ENCODE results near the gene VPS13A. TPM values are rescaled to one million over a fixed set of nuclear protein-coding genes. Genes with fewer than 3 reads are reported as not detected.

The VPS13A gene
- total and polyA plus RNA-seq, 3 donors from 2014 or later: 27.4 to 71.4 (median 40.3) TPM

GRCh38 chr9:77142366-77142765, 35.0 kb upstream of the VPS13A start:
- Histone ChIP-seq H3K4me3 (no peak overlapping the region), H3K4me1 (no peaks in the 10 kb centered on the region), H3K9me3 (no peaks in the 10 kb centered on the region), H3K27ac (no peak overlapping the region), H3K36me3 (ENCODE audit: low read depth, missing control alignments) (no peaks in the 10 kb centered on the region), H3K27me3 (no peaks in the 10 kb centered on the region)
- TF ChIP-seq POLR2A (IDR thresholded peaks at IDR 0.05): no peak
- TF ChIP-seq, protein P1, sequence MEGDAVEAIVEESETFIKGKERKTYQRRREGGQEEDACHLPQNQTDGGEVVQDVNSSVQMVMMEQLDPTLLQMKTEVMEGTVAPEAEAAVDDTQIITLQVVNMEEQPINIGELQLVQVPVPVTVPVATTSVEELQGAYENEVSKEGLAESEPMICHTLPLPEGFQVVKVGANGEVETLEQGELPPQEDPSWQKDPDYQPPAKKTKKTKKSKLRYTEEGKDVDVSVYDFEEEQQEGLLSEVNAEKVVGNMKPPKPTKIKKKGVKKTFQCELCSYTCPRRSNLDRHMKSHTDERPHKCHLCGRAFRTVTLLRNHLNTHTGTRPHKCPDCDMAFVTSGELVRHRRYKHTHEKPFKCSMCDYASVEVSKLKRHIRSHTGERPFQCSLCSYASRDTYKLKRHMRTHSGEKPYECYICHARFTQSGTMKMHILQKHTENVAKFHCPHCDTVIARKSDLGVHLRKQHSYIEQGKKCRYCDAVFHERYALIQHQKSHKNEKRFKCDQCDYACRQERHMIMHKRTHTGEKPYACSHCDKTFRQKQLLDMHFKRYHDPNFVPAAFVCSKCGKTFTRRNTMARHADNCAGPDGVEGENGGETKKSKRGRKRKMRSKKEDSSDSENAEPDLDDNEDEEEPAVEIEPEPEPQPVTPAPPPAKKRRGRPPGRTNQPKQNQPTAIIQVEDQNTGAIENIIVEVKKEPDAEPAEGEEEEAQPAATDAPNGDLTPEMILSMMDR (IDR thresholded peaks at IDR 0.05): no peak
- 84 to 90% methylated on average over 2 of the region's 2 CpGs for WGBS, 2 donors
- intact Hi-C loops (cut with DNase I; ENCODE audit: low total_unique reads): no loop called here
- no peak for DNase-seq

DNA sequence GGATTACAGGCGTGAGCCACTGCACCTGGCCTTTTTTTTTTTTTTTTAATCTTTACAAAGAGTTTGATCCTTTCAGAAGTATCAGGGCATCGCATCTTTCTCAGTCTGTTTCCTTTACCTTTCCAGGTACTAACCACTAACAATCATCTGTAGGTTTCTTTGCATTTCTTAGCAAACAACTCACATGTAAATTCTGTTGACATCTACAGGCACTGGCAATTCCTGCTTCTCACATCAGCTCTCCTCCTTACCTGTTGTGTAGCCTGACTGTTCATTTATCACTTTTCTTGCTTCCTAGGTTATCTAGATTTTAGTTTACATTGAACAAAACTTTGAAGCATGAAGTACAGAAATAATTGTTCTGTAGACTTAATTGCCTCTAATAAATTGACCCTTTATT, 27.5 kb upstream of the VPS13A start:
- H3K9me3 ChIP-seq: no peaks in the 10 kb centered on the region
- WGBS, 2 donors: 73 to 75% methylated on average over 2 of the region's 2 CpGs
- no peaks in the 10 kb centered on the region for H3K36me3 ChIP-seq (ENCODE audit: low read depth, missing control alignments)
- H3K4me1 ChIP-seq: no peaks in the 10 kb centered on the region
- TF ChIP-seq POLR2A (IDR thresholded peaks at IDR 0.05): no peak
- TF ChIP-seq, protein P1 (IDR thresholded peaks at IDR 0.05): no peak
- H3K4me3 ChIP-seq: no peak overlapping the region
- DNase-seq: no peak
- H3K27me3 ChIP-seq: no peaks in the 10 kb centered on the region
- H3K27ac ChIP-seq: no peak overlapping the region
- intact Hi-C loops (cut with DNase I; ENCODE audit: low total_unique reads): loop anchor here (10.0 kb wide), 1 partner anchor 345 kb away; no protein-coding TSS in a partner anchor

DNA sequence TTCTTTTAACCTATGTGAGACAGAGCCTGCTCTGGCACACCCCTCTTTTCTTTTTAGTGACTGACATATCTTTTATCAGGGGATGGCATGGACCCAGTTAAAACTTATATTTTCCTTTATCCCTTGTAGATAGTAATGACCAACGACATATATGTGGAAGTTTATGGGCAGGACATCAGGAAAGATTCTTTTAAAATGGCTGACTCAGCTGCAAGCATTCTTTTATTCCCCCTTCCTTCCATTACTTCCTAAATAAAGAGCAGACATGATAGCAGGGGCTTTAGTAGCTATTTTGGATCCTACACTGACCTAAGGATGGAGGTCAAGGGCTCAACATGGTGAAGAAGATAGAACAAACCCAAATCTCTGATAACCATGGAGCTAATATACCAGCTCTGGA, 25.0 kb upstream of the VPS13A start:
- Histone ChIP-seq H3K4me3 (no peak overlapping the region), H3K27me3 (no peaks in the 10 kb centered on the region), H3K36me3 (ENCODE audit: low read depth, missing control alignments) (no peaks in the 10 kb centered on the region), H3K9me3 (no peaks in the 10 kb centered on the region), H3K4me1 (no peaks in the 10 kb centered on the region), H3K27ac (no peak overlapping the region)
- WGBS, 2 donors: 36 to 43% methylated on average over 1 of the region's 1 CpG
- TF ChIP-seq, protein P1 (IDR thresholded peaks at IDR 0.05): no peak
- TF ChIP-seq POLR2A (IDR thresholded peaks at IDR 0.05): no peak
- DNase-seq: no peak
- intact Hi-C loops (cut with DNase I; ENCODE audit: low total_unique reads): loop anchor here (10.0 kb wide), 1 partner anchor 347 kb away; no protein-coding TSS in a partner anchor

- Histone ChIP-seq H3K9me3 (no peaks in the 10 kb centered on the region), H3K27ac (no peak overlapping the region), H3K4me1 (no peaks in the 10 kb centered on the region), H3K4me3 (no peak overlapping the region), H3K27me3 (no peaks in the 10 kb centered on the region), H3K36me3 (ENCODE audit: low read depth, missing control alignments) (no peaks in the 10 kb centered on the region)
- no peak for DNase-seq
- no peak for TF ChIP-seq POLR2A (IDR thresholded peaks at IDR 0.05)
- TF ChIP-seq, protein P1 (IDR thresholded peaks at IDR 0.05): no peak
- 55 to 75% methylated on average over 2 of the region's 2 CpGs for WGBS, 2 donors
- intact Hi-C loops (cut with DNase I; ENCODE audit: low total_unique reads): loop anchor here (10.0 kb wide), 1 partner anchor 352 kb away; no protein-coding TSS in a partner anchor
Observed at GRCh38 chr9:77156646-77157371, 20.5 kb upstream of the VPS13A start.
